C4-2B (cell line): ENCODE data around the gene TMPRSS11A.

Experiments used
- ZFX ChIP-seq: fragments of 450-650 bp; IDR thresholded peaks from 2 replicates; pipeline ENCODE4 v1.6.1; 2017
- TF ChIP-seq, protein P1 (sequence below): fragments of 450-650 bp; conservative IDR thresholded peaks from 2 replicates; pipeline ENCODE4 v1.5.1; 2017; ENCODE audit warnings: mild to moderate bottlenecking

DNA sequence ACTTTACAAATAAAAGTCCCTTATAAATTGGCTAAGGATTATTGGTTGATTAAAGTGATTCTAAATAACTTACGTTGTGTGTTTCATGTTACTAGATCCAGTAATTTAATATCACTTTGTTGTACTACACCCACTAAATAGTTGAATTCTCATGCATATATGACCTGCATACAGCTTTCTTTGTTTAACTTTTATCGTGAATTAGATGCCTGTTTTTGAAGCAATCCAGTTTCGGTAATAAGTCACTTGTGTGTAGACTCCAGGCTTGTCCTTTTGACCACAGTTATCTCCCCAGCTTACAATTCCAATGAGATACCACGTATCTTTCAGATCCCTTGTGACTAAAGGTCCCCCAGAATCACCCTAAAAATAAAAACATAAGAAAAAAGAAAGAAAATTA lies 52.2 kb downstream of the TMPRSS11A start:
- TF ChIP-seq, protein P1, sequence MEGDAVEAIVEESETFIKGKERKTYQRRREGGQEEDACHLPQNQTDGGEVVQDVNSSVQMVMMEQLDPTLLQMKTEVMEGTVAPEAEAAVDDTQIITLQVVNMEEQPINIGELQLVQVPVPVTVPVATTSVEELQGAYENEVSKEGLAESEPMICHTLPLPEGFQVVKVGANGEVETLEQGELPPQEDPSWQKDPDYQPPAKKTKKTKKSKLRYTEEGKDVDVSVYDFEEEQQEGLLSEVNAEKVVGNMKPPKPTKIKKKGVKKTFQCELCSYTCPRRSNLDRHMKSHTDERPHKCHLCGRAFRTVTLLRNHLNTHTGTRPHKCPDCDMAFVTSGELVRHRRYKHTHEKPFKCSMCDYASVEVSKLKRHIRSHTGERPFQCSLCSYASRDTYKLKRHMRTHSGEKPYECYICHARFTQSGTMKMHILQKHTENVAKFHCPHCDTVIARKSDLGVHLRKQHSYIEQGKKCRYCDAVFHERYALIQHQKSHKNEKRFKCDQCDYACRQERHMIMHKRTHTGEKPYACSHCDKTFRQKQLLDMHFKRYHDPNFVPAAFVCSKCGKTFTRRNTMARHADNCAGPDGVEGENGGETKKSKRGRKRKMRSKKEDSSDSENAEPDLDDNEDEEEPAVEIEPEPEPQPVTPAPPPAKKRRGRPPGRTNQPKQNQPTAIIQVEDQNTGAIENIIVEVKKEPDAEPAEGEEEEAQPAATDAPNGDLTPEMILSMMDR, result no peak
- TF ChIP-seq ZFX, result no peak
